CD4-positive, alpha-beta T cell treated with Interleukin-12 subunit alpha and Interleukin-12 subunit beta, for 1 hour (primary cell): ENCODE measurements around the gene SUCLG1.
"Not testable (repeated sequence)": the region's sequence is repeated elsewhere in the genome, so short reads cannot be mapped to it uniquely, and the experiment has no call there.

Experiments used
- DNase-seq: peaks from one replicate; pipeline ENCODE4 v3.0.0-alpha.2; 2020

Gene SUCLG1

GRCh38 chr2:84459018-84459943 is at the start of gene SUCLG1:
Gene SUCLG1, minus strand, starts transcription at chr2:84459280. Its CDS starts 11 bp downstream, at chr2:84459269.
- peak; percentile 87 for DNase-seq

GRCh38 chr2:84498150-84498799 is 39.2 kb upstream of the SUCLG1 start:
- DNase-seq, result no peak

DNA sequence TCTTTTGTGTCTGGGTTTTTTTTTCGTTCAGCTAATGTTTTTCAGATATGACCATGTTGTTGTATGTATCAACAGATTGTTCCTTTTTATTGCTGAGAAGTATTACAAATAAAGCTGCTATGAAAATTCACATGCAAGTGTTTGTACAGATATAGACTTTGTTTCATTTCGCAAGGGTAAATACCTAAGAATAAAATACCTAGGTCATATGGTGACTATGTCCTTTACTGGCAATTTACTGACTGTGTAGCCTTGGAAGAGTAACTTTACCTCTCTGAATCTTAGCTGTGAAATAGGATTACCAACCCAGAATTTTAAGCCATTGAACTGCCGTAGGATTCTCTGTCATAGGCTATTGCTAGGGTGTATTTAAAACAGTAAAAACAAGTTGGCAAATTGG is 38.2 kb upstream of the SUCLG1 start:
- no peak for DNase-seq

- no peak for DNase-seq
Observed at GRCh38 chr2:84496386-84496785, 37.3 kb upstream of the SUCLG1 start.

DNA sequence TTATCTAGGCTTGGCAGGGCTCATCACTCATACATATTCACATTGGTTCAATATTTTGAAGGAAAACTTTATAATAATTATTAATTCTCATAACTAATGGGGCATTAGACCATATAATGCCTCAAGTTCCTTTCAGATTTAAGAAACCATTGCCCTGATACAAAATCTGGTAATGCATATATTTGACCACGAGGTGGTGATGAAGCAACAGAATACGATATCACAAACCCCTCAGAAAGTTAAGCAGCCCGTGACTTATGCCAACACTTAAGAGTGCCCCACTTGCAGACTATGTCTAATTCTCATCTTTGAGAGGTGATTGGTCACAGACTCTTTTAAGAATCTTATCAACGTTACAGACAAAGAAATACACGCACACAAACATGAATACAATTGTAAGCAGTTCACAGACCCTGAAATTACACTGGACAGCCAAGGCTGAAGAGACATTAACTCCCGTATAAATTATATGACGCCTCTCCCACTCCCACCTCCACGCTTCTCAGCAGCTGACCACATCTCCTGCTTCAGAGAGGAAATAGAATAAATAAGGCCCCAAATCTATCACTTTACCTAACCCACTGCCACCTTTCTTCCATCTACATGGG is 36.6 kb upstream of the SUCLG1 start:
- DNase-seq, result peak; percentile 79

DNA sequence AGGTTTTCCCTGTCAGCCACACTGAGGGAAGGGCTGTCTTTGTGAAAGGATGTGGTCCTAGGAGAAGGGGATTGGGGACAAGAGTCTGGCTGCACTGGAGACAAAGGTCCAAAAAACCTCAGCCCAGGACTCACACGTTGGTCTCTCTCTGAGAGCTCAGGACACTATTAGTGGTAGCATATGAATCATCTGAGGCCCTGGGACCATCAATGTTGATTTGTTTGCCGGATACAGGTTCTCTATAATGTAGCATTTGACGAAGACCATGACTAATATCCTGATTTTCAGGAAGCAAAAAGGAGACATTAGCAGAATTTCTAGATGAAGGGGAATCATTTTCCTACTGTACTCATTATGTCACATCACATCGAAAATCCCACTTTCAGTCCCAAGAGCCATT is 35.0 kb upstream of the SUCLG1 start:
- no peak for DNase-seq

DNA sequence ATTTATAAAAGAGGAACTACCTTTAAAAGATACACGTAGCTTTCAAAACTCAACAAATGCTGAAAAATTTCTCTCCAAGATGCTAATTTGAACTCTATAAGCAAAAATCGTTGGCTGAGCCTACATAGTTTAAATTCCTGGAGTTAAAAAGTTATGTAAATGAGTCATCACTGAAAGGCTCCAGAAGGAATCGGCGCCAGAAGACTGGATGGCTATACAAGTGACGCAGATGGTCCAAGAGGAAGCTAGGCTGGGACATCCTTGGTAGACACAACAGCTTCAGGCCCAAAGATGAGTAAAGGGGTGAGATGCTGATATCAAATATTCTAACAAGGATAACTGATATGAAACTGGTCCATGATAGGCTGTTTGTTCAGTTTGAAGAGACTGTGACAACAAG is 34.4 kb upstream of the SUCLG1 start:
- DNase-seq, result no peak

- DNase-seq, result no peak
Observed at GRCh38 chr2:84492571-84492970, 33.5 kb upstream of the SUCLG1 start.

DNA sequence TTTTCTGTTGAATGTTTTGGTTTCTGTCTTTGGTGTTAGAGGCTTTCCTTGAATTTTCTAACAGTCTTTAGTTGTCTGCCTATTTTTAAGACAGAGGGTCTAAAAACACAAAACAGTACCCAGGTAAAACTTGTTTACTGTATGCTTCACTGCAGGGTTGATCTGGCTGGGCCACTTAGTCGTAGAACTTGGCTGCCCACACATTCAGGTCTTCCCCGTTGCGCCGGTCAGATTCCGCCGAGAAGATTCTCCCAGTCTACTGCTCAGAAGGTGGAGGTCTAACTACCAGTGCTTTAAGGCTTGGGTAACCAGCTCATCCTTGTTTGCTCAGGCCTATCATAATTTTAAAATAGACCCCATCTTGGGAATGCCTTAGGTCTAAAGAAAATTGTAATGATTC is 32.7 kb upstream of the SUCLG1 start:
- DNase-seq, result no peak

DNA sequence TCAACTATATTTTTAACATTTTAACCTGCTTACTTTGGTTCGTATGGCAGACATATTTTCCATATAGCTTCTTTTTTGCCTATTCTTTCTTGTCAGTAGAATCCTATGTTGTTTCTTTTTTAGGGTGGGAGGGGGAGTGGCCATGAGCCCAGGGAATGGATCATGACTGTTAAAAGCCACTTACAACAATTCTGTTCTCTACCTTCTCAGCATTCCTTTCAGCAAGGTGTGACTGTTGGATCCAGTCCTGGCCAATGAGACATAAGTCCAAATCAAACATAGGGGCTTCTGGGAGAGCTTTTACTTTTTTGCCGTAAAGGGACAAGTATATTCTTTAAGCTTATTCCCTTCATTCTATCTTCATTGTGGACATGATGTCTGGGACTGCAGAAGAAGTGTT is 32.2 kb upstream of the SUCLG1 start:
- no peak for DNase-seq

GRCh38 chr2:84487298-84487996 is 28.4 kb upstream of the SUCLG1 start:
- no peak for DNase-seq

GRCh38 chr2:84486441-84487115 is 27.5 kb upstream of the SUCLG1 start:
- no peak for DNase-seq

DNA sequence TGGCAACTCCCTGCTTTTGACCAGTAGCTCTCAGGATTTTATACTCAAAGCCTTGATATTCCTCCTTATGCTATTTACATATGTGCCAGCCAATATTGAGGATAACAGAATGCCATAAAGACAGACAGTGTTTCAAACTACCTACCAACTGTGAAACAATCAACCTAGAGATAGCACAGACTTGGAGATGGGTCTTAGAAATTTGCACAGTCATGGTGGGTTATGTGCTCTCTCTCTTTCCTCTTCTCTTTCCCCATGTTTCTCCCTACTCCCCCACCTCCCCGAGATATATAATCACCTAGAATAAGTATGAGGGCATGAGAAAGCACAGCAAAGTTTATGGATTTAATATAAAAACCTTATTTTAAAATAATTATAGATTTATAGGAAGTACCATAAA is 24.2 kb upstream of the SUCLG1 start:
- DNase-seq, result no peak

DNA sequence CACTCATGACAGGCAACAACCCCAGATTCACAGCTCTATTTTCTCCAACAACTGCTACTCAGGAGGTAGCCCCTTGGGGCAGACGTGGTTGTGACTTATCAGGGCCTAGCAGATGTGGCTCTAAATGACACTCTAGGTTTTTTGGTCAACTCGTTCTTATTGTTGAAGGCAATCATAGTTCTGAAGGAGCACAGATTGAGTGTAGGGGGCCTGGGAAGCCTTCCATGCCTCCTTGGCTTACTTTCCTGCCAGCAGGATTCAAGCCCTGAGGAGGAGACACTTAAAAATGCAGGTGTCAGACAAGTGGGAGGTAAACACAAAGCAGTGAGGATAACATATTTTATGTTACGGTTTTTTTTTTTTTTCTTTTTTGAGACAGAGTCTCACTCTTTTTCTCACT is 23.5 kb upstream of the SUCLG1 start:
- no peak for DNase-seq

DNA sequence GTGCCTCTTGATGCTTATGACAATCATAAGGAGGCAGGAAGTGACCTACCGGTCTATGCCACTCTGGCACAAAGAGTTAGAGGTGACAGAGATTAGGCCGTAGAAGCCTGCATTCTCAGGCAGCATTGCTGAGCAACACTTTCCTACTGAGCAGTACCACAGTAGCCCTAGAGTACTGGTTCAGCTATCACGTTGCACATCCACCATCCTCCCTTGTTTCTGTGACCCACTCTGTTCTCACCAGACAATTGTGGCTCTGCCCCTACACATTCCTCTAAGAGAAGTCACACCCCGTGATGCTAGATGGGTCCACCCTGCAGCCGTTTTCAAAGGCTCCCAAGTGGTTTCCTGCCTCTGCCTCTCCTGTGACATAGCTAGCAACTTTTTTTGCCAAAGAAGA is 22.6 kb upstream of the SUCLG1 start:
- no peak for DNase-seq

- DNase-seq, result no peak
Observed at GRCh38 chr2:84478867-84479266, 19.8 kb upstream of the SUCLG1 start.

GRCh38 chr2:84477886-84478285 is 18.8 kb upstream of the SUCLG1 start:
- DNase-seq, result no peak

DNA sequence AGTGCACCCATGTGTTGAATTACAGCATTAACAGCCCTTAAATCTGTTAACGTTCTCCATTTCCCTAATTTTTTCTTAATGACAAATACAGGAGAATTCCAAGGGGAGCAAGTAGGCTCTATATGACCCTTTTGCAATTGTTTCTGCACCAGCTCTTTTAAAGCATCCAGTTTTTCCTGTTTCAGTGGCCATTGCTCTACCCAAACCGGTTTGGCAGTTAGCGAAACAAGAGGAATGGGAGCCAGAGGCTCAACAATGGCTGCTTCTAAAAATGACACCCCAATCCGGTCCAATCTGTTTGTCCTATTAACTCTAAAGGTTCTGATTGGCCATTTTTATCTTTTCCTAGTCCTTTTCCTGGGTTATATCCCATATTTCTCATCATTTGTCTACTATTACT is 15.1 kb upstream of the SUCLG1 start:
- no peak for DNase-seq

GRCh38 chr2:84472856-84473565 is 13.9 kb upstream of the SUCLG1 start:
- DNase-seq, result no peak

GRCh38 chr2:84472423-84472822 is 13.3 kb upstream of the SUCLG1 start:
- DNase-seq, result not testable (repeated sequence)

DNA sequence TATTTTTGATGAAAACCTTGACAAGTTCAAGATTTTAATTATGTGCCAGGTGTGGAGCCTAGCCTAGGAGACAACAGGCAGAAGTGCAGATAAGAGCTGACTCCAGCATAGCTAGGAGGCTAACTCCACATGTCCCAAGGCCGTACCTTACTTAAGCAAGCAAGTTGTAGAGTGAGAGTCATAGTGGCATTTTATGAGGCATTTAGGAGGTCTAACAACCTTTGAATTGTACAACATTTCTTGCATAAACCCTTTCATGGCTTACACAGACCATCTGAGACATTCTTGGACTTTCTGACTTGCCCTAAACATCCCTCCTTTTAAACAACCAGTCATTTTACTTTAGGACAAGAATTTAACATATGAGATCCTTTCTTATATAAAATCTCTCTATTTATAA is 8.3 kb upstream of the SUCLG1 start:
- no peak for DNase-seq

DNA sequence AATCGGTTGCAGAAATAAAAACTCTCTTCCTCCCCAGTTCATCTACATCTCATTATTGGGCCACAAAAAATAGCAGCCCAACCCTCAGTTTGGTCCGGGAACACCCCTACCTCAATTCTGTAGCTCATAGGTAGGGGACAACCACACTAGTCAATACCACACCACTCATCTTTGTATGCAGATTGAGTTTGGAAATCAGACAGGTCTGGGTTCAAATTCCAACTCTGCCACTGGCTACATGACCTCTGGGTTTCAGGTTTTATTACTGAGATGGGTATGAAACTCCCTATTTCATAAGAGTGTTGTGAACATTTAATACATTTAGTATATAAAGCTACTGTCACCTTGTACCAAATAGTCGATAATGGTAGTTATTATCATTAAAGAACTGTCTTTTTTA is 2.2 kb upstream of the SUCLG1 start:
- DNase-seq, result no peak
